Activated T-helper 17 cell treated with anti-CD3 and anti-CD28 coated beads, Interleukin-2, amount 50 U/mL, for 72 hours (primary cell): ENCODE data around the gene RAD23B. TPM values are rescaled to one million over a fixed set of nuclear protein-coding genes. Genes with fewer than 3 reads are reported as not detected.
A peak's percentile ranks its signal among the peaks of the same experiment; 100 is the strongest.

Experiments
- ATAC-seq: fragments of 150-1000 bp; cut with Tn5 transposase; replicated peaks from 2 replicates; pipeline ENCODE4 v1.10.0; 2021; ENCODE audit warnings: mild to moderate bottlenecking, moderate library complexity
- H3K27ac Mint-ChIP-seq: one replicate; pipeline ENCODE4 v1.8.0; 2022; ENCODE audit warnings: mixed read lengths
- H3K27me3 Mint-ChIP-seq: one replicate; pipeline ENCODE4 v1.8.0; 2022; ENCODE audit warnings: mixed read lengths
- H3K36me3 Mint-ChIP-seq: one replicate; pipeline ENCODE4 v1.8.0; 2022; ENCODE audit warnings: low read depth, mild to moderate bottlenecking, mixed read lengths
- H3K4me1 Mint-ChIP-seq: one replicate; pipeline ENCODE4 v1.8.0; 2022; ENCODE audit warnings: mixed read lengths
- H3K4me3 Mint-ChIP-seq: one replicate; pipeline ENCODE4 v1.8.0; 2022; ENCODE audit warnings: mild to moderate bottlenecking, mixed read lengths
- H3K9me3 Mint-ChIP-seq: one replicate; pipeline ENCODE4 v1.8.0; 2022; ENCODE audit warnings: mixed read lengths
- total RNA-seq, 2 donors: library from RNA; stranded (reverse); gene quantifications; one replicate each; pipeline ENCODE4 v1.2.3, GENCODE V29; 2022

RAD23B gene
- total RNA-seq, 2 donors from 2014 or later = 67.7 to 113 TPM

- ATAC-seq = no peak
- Mint-ChIP-seq H3K27me3 (peaks cover 20% of the 10 kb centered on the region), H3K9me3 (no peaks in the 10 kb centered on the region)
Measured at GRCh38 chr9:107276966-107277710, 5.9 kb upstream of the RAD23B start.

GRCh38 chr9:107277801-107278200, 5.3 kb upstream of the RAD23B start:
- no peak for ATAC-seq
- Mint-ChIP-seq H3K9me3 (no peaks in the 10 kb centered on the region), H3K4me1 (peaks cover 15% of the 10 kb centered on the region), H3K27me3 (peaks cover 20% of the 10 kb centered on the region), H3K36me3 (peaks cover 2% of the 10 kb centered on the region), H3K4me3 (no peak overlapping the region), H3K27ac (no peak overlapping the region)

More at GRCh38 chr9:107276966-107277710, 5.9 kb upstream of the RAD23B start:
- peaks cover 15% of the 10 kb centered on the region for H3K4me1 Mint-ChIP-seq
- no peaks in the 10 kb centered on the region for H3K36me3 Mint-ChIP-seq
- H3K27ac Mint-ChIP-seq = no peak overlapping the region
- no peak overlapping the region for H3K4me3 Mint-ChIP-seq

GRCh38 chr9:107279086-107279485, 4.0 kb upstream of the RAD23B start:
- peaks cover 11% of the 10 kb centered on the region for H3K36me3 Mint-ChIP-seq
- H3K27ac Mint-ChIP-seq = no peak overlapping the region
- no peaks in the 10 kb centered on the region for H3K9me3 Mint-ChIP-seq
- peaks cover 12% of the 10 kb centered on the region for H3K4me1 Mint-ChIP-seq
- H3K27me3 Mint-ChIP-seq = peaks cover 14% of the 10 kb centered on the region
- H3K4me3 Mint-ChIP-seq = no peak overlapping the region
- ATAC-seq = no peak

- H3K4me1 Mint-ChIP-seq = peaks cover 11% of the 10 kb centered on the region
- ATAC-seq = peak; percentile 21
- peak overlapping the region; percentile 78 for H3K4me3 Mint-ChIP-seq
- H3K27ac Mint-ChIP-seq = peak overlapping the region; percentile 10
- H3K9me3 Mint-ChIP-seq = no peaks in the 10 kb centered on the region
- H3K27me3 Mint-ChIP-seq = peaks cover 6% of the 10 kb centered on the region
- H3K36me3 Mint-ChIP-seq = peaks cover 25% of the 10 kb centered on the region
Measured at GRCh38 chr9:107280543-107280942, 2.5 kb upstream of the RAD23B start.

GRCh38 chr9:107281184-107281583, 1.9 kb upstream of the RAD23B start:
- no peaks in the 10 kb centered on the region for H3K9me3 Mint-ChIP-seq
- H3K36me3 Mint-ChIP-seq = peaks cover 32% of the 10 kb centered on the region
- ATAC-seq = no peak
- peaks cover 16% of the 10 kb centered on the region for H3K4me1 Mint-ChIP-seq
- peak overlapping the region; percentile 78 for H3K4me3 Mint-ChIP-seq
- H3K27me3 Mint-ChIP-seq = peaks cover 3% of the 10 kb centered on the region
- H3K27ac Mint-ChIP-seq = peak overlapping the region; percentile 10

GRCh38 chr9:107281922-107282667, 984 bp upstream of the RAD23B start:
- H3K9me3 Mint-ChIP-seq = no peaks in the 10 kb centered on the region
- H3K4me1 Mint-ChIP-seq = peaks cover 20% of the 10 kb centered on the region
- H3K27me3 Mint-ChIP-seq = peaks cover 3% of the 10 kb centered on the region

GRCh38 chr9:107283623-107284616, 841 bp downstream of the RAD23B start:
- peaks cover 3% of the 10 kb centered on the region for H3K27me3 Mint-ChIP-seq
- no peaks in the 10 kb centered on the region for H3K9me3 Mint-ChIP-seq
- H3K4me1 Mint-ChIP-seq = peaks cover 26% of the 10 kb centered on the region
- peak; percentile 35 for ATAC-seq
- peak overlapping the region; percentile 78 for H3K4me3 Mint-ChIP-seq
- peak overlapping the region; percentile 95 for H3K27ac Mint-ChIP-seq
- H3K36me3 Mint-ChIP-seq = peaks cover 36% of the 10 kb centered on the region

More at GRCh38 chr9:107281922-107282667, 984 bp upstream of the RAD23B start:
- H3K36me3 Mint-ChIP-seq = peaks cover 36% of the 10 kb centered on the region
- H3K4me3 Mint-ChIP-seq = peak overlapping the region; percentile 78
- H3K27ac Mint-ChIP-seq = peak overlapping the region; percentile 73
- no peak for ATAC-seq

- no peaks in the 10 kb centered on the region for H3K9me3 Mint-ChIP-seq
- peaks cover 33% of the 10 kb centered on the region for H3K4me1 Mint-ChIP-seq
- peak overlapping the region; percentile 95 for H3K27ac Mint-ChIP-seq
- ATAC-seq = no peak
- H3K27me3 Mint-ChIP-seq = peaks cover 3% of the 10 kb centered on the region
- H3K36me3 Mint-ChIP-seq = peaks cover 36% of the 10 kb centered on the region
- H3K4me3 Mint-ChIP-seq = peak overlapping the region; percentile 78
Measured at GRCh38 chr9:107284636-107285035, 1.6 kb downstream of the RAD23B start.

- Mint-ChIP-seq H3K4me1 (peaks cover 38% of the 10 kb centered on the region), H3K9me3 (no peaks in the 10 kb centered on the region), H3K27ac (peak overlapping the region; percentile 95), H3K4me3 (peak overlapping the region; percentile 78), H3K27me3 (peaks cover 3% of the 10 kb centered on the region), H3K36me3 (peaks cover 36% of the 10 kb centered on the region)
- no peak for ATAC-seq
Measured at GRCh38 chr9:107285286-107285685, 2.2 kb downstream of the RAD23B start.

- Mint-ChIP-seq H3K36me3 (peaks cover 43% of the 10 kb centered on the region), H3K27me3 (no peaks in the 10 kb centered on the region), H3K4me1 (peaks cover 34% of the 10 kb centered on the region), H3K4me3 (peak overlapping the region; percentile 78), H3K9me3 (no peaks in the 10 kb centered on the region), H3K27ac (peak overlapping the region; percentile 38)
- no peak for ATAC-seq
Measured at GRCh38 chr9:107286057-107286456, 3.0 kb downstream of the RAD23B start.

- Mint-ChIP-seq H3K4me3 (peak overlapping the region; percentile 7), H3K9me3 (no peaks in the 10 kb centered on the region), H3K4me1 (peaks cover 37% of the 10 kb centered on the region), H3K36me3 (peaks cover 37% of the 10 kb centered on the region), H3K27ac (no peak overlapping the region), H3K27me3 (no peaks in the 10 kb centered on the region)
- no peak for ATAC-seq
Measured at GRCh38 chr9:107288701-107289100, 5.6 kb downstream of the RAD23B start.

GRCh38 chr9:107290619-107291018, 7.5 kb downstream of the RAD23B start:
- H3K27ac Mint-ChIP-seq = no peak overlapping the region
- H3K27me3 Mint-ChIP-seq = no peaks in the 10 kb centered on the region
- H3K36me3 Mint-ChIP-seq = peaks cover 18% of the 10 kb centered on the region
- H3K4me3 Mint-ChIP-seq = peak overlapping the region; percentile 7
- H3K4me1 Mint-ChIP-seq = peaks cover 56% of the 10 kb centered on the region
- no peak for ATAC-seq
- no peaks in the 10 kb centered on the region for H3K9me3 Mint-ChIP-seq

GRCh38 chr9:107292821-107293542, 9.9 kb downstream of the RAD23B start:
- no peak overlapping the region for H3K4me3 Mint-ChIP-seq
- peaks cover 51% of the 10 kb centered on the region for H3K4me1 Mint-ChIP-seq
- ATAC-seq = no peak
- no peaks in the 10 kb centered on the region for H3K27me3 Mint-ChIP-seq
- H3K9me3 Mint-ChIP-seq = no peaks in the 10 kb centered on the region
- H3K27ac Mint-ChIP-seq = no peak overlapping the region
- peaks cover 8% of the 10 kb centered on the region for H3K36me3 Mint-ChIP-seq
